Brain microvascular endothelial cell (primary cell): ENCODE results near the gene ACKR3.

ENCODE experiments used
- DNase-seq: peaks from one replicate; pipeline ENCODE4 v3.0.0-alpha.2; 2020
- H3K27ac ChIP-seq: fragments of 250-450 bp; sonication (Bioruptor Pico); 2 replicates; pipeline ENCODE4 v1.5.1; 2020; ENCODE audit warnings: mild to moderate bottlenecking, moderate library complexity
- H3K27me3 ChIP-seq: fragments of 250-450 bp; sonication (Bioruptor Pico); replicated peaks from 2 replicates; pipeline ENCODE4 v1.5.1; 2020; ENCODE audit warnings: mild to moderate bottlenecking
- H3K36me3 ChIP-seq: fragments of 250-450 bp; sonication (Bioruptor Pico); replicated peaks from 2 replicates; pipeline ENCODE4 v1.5.1; 2020; ENCODE audit warnings: mild to moderate bottlenecking
- H3K4me3 ChIP-seq: 2 replicates; pipeline ENCODE4 v1.5.1; 2011; ENCODE audit warnings: low read depth, mild to moderate bottlenecking, control low read depth, low read length, moderate library complexity
- in situ Hi-C: cut with HindIII; loops from 2 replicates; pipeline ENCODE4 v1.10.0; 2017; ENCODE audit warnings: low sequenced_read_pairs, low pct_ligation_motif_present
- TF ChIP-seq, protein P1 (sequence below): IDR thresholded peaks from 2 replicates; pipeline ENCODE4 v1.5.1; 2011; ENCODE audit warnings: low read depth, mild to moderate bottlenecking, moderate library complexity, low read length, control low read depth, inconsistent platforms; ENCODE audit errors: missing control alignments

The ACKR3 gene

DNA sequence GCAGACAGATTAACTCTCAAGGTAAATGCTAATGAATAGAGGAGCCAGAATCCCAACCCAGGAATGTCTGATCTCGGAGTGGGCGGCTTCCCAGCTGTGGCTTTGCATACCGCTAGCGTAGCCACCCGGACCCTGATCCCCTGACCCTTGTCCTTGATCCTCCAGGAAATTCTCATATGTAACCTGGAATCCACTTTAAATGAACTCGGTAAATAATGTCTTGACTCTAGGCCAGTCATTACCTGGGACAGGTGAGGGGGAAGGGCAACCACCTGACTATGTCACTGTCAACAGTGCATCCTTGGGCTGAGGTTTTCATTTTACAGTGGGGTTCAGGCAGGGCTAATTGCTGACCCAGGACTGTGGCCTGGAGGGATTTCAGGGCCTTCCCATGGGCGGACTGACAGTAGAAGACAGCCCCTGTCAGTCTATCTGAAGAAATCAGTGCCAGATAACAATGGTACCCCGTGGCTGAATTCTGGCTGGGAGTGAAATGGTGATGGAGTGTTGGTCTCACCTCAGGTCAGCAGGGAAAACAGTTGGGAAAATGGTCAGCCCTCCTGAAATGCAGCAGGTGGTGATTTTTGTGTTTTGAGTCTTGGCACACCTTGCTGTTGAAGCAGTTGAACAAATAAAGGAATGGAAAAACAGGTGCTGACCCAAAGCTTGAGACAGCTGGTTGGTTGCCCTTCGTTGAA, 9.6 kb downstream of the ACKR3 start:
- Histone ChIP-seq H3K4me3 (no peak overlapping the region), H3K27me3 (no peaks in the 10 kb centered on the region), H3K27ac (no peak overlapping the region), H3K36me3 (no peaks in the 10 kb centered on the region)
- TF ChIP-seq, protein P1, sequence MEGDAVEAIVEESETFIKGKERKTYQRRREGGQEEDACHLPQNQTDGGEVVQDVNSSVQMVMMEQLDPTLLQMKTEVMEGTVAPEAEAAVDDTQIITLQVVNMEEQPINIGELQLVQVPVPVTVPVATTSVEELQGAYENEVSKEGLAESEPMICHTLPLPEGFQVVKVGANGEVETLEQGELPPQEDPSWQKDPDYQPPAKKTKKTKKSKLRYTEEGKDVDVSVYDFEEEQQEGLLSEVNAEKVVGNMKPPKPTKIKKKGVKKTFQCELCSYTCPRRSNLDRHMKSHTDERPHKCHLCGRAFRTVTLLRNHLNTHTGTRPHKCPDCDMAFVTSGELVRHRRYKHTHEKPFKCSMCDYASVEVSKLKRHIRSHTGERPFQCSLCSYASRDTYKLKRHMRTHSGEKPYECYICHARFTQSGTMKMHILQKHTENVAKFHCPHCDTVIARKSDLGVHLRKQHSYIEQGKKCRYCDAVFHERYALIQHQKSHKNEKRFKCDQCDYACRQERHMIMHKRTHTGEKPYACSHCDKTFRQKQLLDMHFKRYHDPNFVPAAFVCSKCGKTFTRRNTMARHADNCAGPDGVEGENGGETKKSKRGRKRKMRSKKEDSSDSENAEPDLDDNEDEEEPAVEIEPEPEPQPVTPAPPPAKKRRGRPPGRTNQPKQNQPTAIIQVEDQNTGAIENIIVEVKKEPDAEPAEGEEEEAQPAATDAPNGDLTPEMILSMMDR: no peak
- DNase-seq: no peak
- in situ Hi-C loops: no loop called here

DNA sequence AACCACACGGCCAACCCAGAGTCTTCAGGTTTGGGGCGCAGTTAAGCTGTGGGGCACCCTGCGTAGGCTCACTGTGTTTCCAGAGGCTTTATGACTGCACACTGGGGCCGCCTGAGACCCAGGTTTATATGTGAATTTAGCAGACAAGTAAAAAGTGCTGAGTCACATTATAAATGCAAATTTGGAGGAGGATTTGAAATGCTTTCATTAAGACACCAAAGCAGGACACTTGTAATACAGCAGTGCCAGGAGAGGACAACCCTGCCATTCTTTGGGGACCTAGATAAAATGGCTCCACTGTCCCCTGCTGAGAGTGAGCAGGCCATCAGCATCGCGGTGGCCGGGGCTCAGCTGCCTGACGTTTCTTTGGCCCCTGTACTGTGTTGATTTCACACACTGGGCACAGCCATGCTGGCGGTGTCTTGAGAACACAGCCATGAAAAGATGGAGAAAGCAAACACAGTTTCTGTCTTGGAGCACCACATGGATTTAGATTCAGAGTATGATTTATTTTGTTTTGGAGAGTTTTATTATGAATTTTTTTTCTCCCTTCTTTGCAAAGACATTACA, 10.2 kb downstream of the ACKR3 start:
- in situ Hi-C loops: no loop called here

DNA sequence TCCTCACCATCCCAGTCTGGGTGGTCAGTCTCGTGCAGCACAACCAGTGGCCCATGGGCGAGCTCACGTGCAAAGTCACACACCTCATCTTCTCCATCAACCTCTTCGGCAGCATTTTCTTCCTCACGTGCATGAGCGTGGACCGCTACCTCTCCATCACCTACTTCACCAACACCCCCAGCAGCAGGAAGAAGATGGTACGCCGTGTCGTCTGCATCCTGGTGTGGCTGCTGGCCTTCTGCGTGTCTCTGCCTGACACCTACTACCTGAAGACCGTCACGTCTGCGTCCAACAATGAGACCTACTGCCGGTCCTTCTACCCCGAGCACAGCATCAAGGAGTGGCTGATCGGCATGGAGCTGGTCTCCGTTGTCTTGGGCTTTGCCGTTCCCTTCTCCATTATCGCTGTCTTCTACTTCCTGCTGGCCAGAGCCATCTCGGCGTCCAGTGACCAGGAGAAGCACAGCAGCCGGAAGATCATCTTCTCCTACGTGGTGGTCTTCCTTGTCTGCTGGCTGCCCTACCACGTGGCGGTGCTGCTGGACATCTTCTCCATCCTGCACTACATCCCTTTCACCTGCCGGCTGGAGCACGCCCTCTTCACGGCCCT, 11.2 kb downstream of the ACKR3 start:
- Histone ChIP-seq H3K27ac (no peak overlapping the region), H3K27me3 (no peaks in the 10 kb centered on the region)
- in situ Hi-C loops: no loop called here

More for the DNA sequence above, 10.2 kb downstream of the ACKR3 start:
- no peak for DNase-seq
- no peak overlapping the region for H3K27ac ChIP-seq
- TF ChIP-seq, protein P1: no peak
- H3K36me3 ChIP-seq: no peaks in the 10 kb centered on the region
- H3K27me3 ChIP-seq: no peaks in the 10 kb centered on the region
- no peak overlapping the region for H3K4me3 ChIP-seq

GRCh38 chr2:236581546-236581945, 11.9 kb downstream of the ACKR3 start:
- no peaks in the 10 kb centered on the region for H3K36me3 ChIP-seq
- H3K4me3 ChIP-seq: no peak overlapping the region
- no peaks in the 10 kb centered on the region for H3K27me3 ChIP-seq
- TF ChIP-seq, protein P1: no peak
- DNase-seq: no peak
- in situ Hi-C loops: no loop called here
- no peak overlapping the region for H3K27ac ChIP-seq

More for the DNA sequence above, 11.2 kb downstream of the ACKR3 start:
- H3K4me3 ChIP-seq: no peak overlapping the region
- no peaks in the 10 kb centered on the region for H3K36me3 ChIP-seq
- TF ChIP-seq, protein P1: no peak
- DNase-seq: no peak

GRCh38 chr2:236582968-236583367, 13.3 kb downstream of the ACKR3 start:
- no peak for DNase-seq
- Histone ChIP-seq H3K4me3 (no peak overlapping the region), H3K27ac (no peak overlapping the region), H3K36me3 (no peaks in the 10 kb centered on the region), H3K27me3 (no peaks in the 10 kb centered on the region)
- in situ Hi-C loops: no loop called here
- TF ChIP-seq, protein P1: no peak
